ENCODE data around the gene ELP4. TPM values are rescaled to one million over a fixed set of nuclear protein-coding genes. Genes with fewer than 3 reads are reported as not detected.
A peak's percentile ranks its signal among the peaks of the same experiment; 100 is the strongest.

ELP4 gene
- total RNA-seq, 4 donors from 2014 or later, result 8.8 to 23.6 (median 13.5) TPM

- TF ChIP-seq CTCF (IDR thresholded peaks at IDR 0.05 in 4 of 5, conservative IDR thresholded peaks at IDR 0.05 in 1 of 5) (no peak), POLR2A (IDR thresholded peaks at IDR 0.05) (no peak)
- no peak for DNase-seq
- ATAC-seq, result no peak
- intact Hi-C loops (cut with DNase I; ENCODE audit: low total_unique reads), result loop anchor here (5.0 to 10.0 kb wide), 4 partner anchors 157 to 803 kb away; partner anchors contain the start of genes ELP4 and IMMP1L
- in situ Hi-C loops (cut with MboI; ENCODE audit: low sequenced_read_pairs in 4 of 4), result no loop called here
- Histone ChIP-seq H3K27me3 (peaks cover 80 to 88% (median 82%) of the 10 kb centered on the region in 3 donors), H3K4me1 (peaks cover 12 to 33% of the 10 kb centered on the region in 2 donors), H3K27ac (no peak overlapping the region), H3K9me3 (no peaks in the 10 kb centered on the region), H3K4me3 (peak overlapping the region in 2 of 4 donors; percentile 26 to 34), H3K36me3 (no peaks in the 10 kb centered on the region)
Measured at GRCh38 chr11:31799435-31800397, 290.1 kb downstream of the ELP4 start.

GRCh38 chr11:31800398-31801265 is 291.1 kb downstream of the ELP4 start:
- intact Hi-C loops (cut with DNase I; ENCODE audit: low total_unique reads), result loop anchor here (10.0 kb wide), 2 partner anchors 296 to 556 kb away; partner anchors contain the start of genes ELP4 and IMMP1L
- H3K27me3 ChIP-seq, result peaks cover 89 to 98% (median 92%) of the 10 kb centered on the region in 3 donors
- H3K9me3 ChIP-seq, result no peaks in the 10 kb centered on the region
- H3K36me3 ChIP-seq, result no peaks in the 10 kb centered on the region
- DNase-seq, result no peak
- H3K4me3 ChIP-seq, result no peak overlapping the region
- peaks cover 20 to 34% of the 10 kb centered on the region in 2 donors for H3K4me1 ChIP-seq
- ATAC-seq, result no peak
- TF ChIP-seq POLR2A (IDR thresholded peaks at IDR 0.05) (no peak), CTCF (IDR thresholded peaks at IDR 0.05 in 4 of 5, conservative IDR thresholded peaks at IDR 0.05 in 1 of 5) (no peak)
- in situ Hi-C loops (cut with MboI; ENCODE audit: low sequenced_read_pairs in 4 of 4), result no loop called here
- H3K27ac ChIP-seq, result no peak overlapping the region

- Histone ChIP-seq H3K27me3 (peaks cover 95 to 98% (median 98%) of the 10 kb centered on the region in 3 donors), H3K4me1 (peaks cover 20 to 38% of the 10 kb centered on the region in 2 donors), H3K9me3 (no peaks in the 10 kb centered on the region), H3K27ac (no peak overlapping the region), H3K4me3 (no peak overlapping the region), H3K36me3 (no peaks in the 10 kb centered on the region)
- TF ChIP-seq CTCF (IDR thresholded peaks at IDR 0.05 in 4 of 5, conservative IDR thresholded peaks at IDR 0.05 in 1 of 5) (no peak), POLR2A (IDR thresholded peaks at IDR 0.05) (no peak)
- in situ Hi-C loops (cut with MboI; ENCODE audit: low sequenced_read_pairs in 4 of 4), result no loop called here
- intact Hi-C loops (cut with DNase I; ENCODE audit: low total_unique reads), result loop anchor here (10.0 kb wide), 2 partner anchors 296 to 556 kb away; partner anchors contain the start of genes ELP4 and IMMP1L
- DNase-seq (no peak), ATAC-seq (no peak)
Measured at GRCh38 chr11:31801298-31801702, 291.7 kb downstream of the ELP4 start.

GRCh38 chr11:31802000-31802551 is 292.5 kb downstream of the ELP4 start:
- TF ChIP-seq POLR2A (IDR thresholded peaks at IDR 0.05) (no peak), CTCF (IDR thresholded peaks at IDR 0.05 in 4 of 5, conservative IDR thresholded peaks at IDR 0.05 in 1 of 5) (no peak)
- in situ Hi-C loops (cut with MboI; ENCODE audit: low sequenced_read_pairs in 4 of 4), result no loop called here
- no peak overlapping the region for H3K27ac ChIP-seq
- H3K9me3 ChIP-seq, result no peaks in the 10 kb centered on the region
- H3K4me1 ChIP-seq, result peaks cover 20 to 38% of the 10 kb centered on the region in 2 donors
- H3K27me3 ChIP-seq, result peaks cover 97 to 100% (median 100%) of the 10 kb centered on the region in 3 donors
- no peak for ATAC-seq
- intact Hi-C loops (cut with DNase I; ENCODE audit: low total_unique reads), result loop anchor here (10.0 kb wide), 2 partner anchors 297 to 557 kb away; partner anchors contain the start of genes ELP4 and IMMP1L
- H3K36me3 ChIP-seq, result no peaks in the 10 kb centered on the region
- DNase-seq, result no peak
- H3K4me3 ChIP-seq, result no peak overlapping the region
